ENCODE results near the gene ASTN2. TPM values are rescaled to one million over a fixed set of nuclear protein-coding genes. Genes with fewer than 3 reads are reported as not detected.

ASTN2 gene
- total RNA-seq, 5 donors from 2014 or later (not counting 1 experiment from before 2014, with no cell fraction given): 3.7 to 4.8 (median 4.4) TPM

DNA sequence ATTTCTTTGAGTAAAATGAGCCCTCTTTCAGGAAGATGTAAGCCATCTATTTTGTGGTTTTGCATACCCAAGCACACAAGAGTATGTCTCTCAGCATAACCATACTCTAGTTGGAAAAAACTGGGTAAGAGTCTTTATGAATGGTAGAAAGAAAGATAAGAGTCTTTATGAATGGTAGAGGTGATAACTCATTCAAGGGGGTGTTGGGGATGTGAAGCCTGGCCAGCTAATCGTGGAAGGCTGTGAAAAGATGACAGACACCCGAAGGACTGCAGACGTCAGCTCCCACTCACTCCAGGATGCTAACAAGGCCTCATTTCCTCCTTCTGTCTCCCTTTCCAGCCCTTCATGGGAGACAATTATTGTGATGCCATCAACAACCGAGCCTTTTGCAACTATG, 1032.8 kb downstream of the ASTN2 start:
- H3K27me3 Mint-ChIP-seq: no peaks in the 10 kb centered on the region
- Histone ChIP-seq H3K4me1 (ENCODE audit: control insufficient read depth in 1 of 2, extremely low read depth in 1 of 2, insufficient read depth in 2 of 2, low read length in 2 of 2) (no peaks in the 10 kb centered on the region), H3K36me3 (ENCODE audit: control insufficient read depth in 2 of 2, extremely low read depth in 1 of 2, insufficient read depth in 1 of 2, low read length in 1 of 2) (no peaks in the 10 kb centered on the region), H3K27me3 (replicated peaks in 1 of 2; ENCODE audit: control insufficient read depth in 2 of 2, extremely low read depth in 1 of 2, insufficient read depth in 2 of 2, low read length in 1 of 2) (no peaks in the 10 kb centered on the region), H3K4me3 (ENCODE audit: control insufficient read depth in 1 of 2, extremely low read depth in 1 of 2, low read length in 1 of 2) (no peak overlapping the region), H3K27ac (ENCODE audit: low read length) (no peak overlapping the region), H3K9me3 (no peaks in the 10 kb centered on the region)
- WGBS (ENCODE audit: insufficient coverage): 70% methylated on average over 3 of the region's 4 CpGs
- ChIA-PET CTCF (no interaction called here), POLR2A (no interaction called here)
- H3K9me3 Mint-ChIP-seq: no peaks in the 10 kb centered on the region
- ATAC-seq (replicated peaks in 1 of 4): no peak
- DNase-seq: no peak
- no peak overlapping the region for H3K27ac Mint-ChIP-seq
- H3K4me3 Mint-ChIP-seq: no peak overlapping the region
- no peaks in the 10 kb centered on the region for H3K36me3 Mint-ChIP-seq
- no peaks in the 10 kb centered on the region for H3K4me1 Mint-ChIP-seq

DNA sequence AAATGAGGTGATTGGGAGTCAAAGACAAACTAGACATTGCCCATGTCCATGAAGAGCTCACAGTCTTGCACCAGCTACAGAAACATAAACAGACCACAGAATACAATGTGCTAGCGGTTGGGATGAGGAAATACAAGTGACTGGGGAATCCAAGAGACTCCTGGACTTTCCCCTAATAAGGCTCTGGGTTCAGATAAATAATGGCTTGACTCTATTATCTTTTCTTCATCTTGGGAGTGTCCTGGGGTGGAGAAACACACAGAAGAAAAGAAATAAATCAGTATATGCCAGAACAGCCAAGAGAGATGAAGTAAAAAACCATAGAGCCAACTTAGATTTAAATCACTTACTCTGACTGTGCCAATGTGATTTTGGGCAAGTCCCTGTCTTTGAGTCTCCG, 1033.5 kb downstream of the ASTN2 start:
- ChIA-PET CTCF (no interaction called here), POLR2A (no interaction called here)
- ATAC-seq (replicated peaks in 1 of 4) (no peak), DNase-seq (no peak)
- Mint-ChIP-seq H3K4me1 (no peaks in the 10 kb centered on the region), H3K36me3 (no peaks in the 10 kb centered on the region), H3K27me3 (no peaks in the 10 kb centered on the region), H3K4me3 (no peak overlapping the region), H3K27ac (no peak overlapping the region), H3K9me3 (no peaks in the 10 kb centered on the region)
- no peak overlapping the region for H3K27ac ChIP-seq (ENCODE audit: low read length)
- no peaks in the 10 kb centered on the region for H3K36me3 ChIP-seq (ENCODE audit: control insufficient read depth in 2 of 2, extremely low read depth in 1 of 2, insufficient read depth in 1 of 2, low read length in 1 of 2)
- H3K27me3 ChIP-seq (replicated peaks in 1 of 2; ENCODE audit: control insufficient read depth in 2 of 2, extremely low read depth in 1 of 2, insufficient read depth in 2 of 2, low read length in 1 of 2): no peaks in the 10 kb centered on the region
- H3K9me3 ChIP-seq: no peaks in the 10 kb centered on the region
- no peak overlapping the region for H3K4me3 ChIP-seq (ENCODE audit: control insufficient read depth in 1 of 2, extremely low read depth in 1 of 2, low read length in 1 of 2)
- no CpG with 5 or more reads among the region's 2 CpGs for WGBS (ENCODE audit: insufficient coverage)
- no peaks in the 10 kb centered on the region for H3K4me1 ChIP-seq (ENCODE audit: control insufficient read depth in 1 of 2, extremely low read depth in 1 of 2, insufficient read depth in 2 of 2, low read length in 2 of 2)

DNA sequence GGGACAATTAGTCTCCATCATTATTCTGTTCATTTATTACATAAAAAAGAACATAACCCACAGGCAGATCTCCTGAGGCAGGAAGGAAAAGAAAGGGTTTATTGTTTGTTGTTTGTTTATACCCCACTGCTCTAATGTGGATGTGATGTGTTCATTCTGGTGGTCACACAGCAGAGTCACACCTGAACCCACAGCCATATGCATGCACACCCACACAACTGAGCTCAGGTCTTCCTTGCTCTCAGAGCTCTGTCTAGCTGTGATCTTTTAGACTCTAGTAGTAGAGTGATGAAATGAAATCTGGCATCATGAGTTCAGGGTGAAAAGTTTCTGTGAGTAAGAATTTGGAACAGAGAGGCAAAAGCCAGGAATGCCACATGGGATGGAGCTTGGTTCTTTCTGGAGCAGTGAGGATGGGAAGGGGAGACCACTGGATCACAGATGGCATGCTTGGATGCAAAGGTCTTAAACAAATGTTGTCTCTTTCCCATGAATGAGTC, 1034.3 kb downstream of the ASTN2 start:
- H3K4me3 Mint-ChIP-seq: no peak overlapping the region
- H3K9me3 Mint-ChIP-seq: no peaks in the 10 kb centered on the region
- H3K36me3 Mint-ChIP-seq: no peaks in the 10 kb centered on the region
- ChIA-PET POLR2A (no interaction called here), CTCF (no interaction called here)
- H3K27ac Mint-ChIP-seq: no peak overlapping the region
- Histone ChIP-seq H3K27me3 (replicated peaks in 1 of 2; ENCODE audit: control insufficient read depth in 2 of 2, extremely low read depth in 1 of 2, insufficient read depth in 2 of 2, low read length in 1 of 2) (no peaks in the 10 kb centered on the region), H3K4me3 (ENCODE audit: control insufficient read depth in 1 of 2, extremely low read depth in 1 of 2, low read length in 1 of 2) (no peak overlapping the region), H3K4me1 (ENCODE audit: control insufficient read depth in 1 of 2, extremely low read depth in 1 of 2, insufficient read depth in 2 of 2, low read length in 2 of 2) (no peaks in the 10 kb centered on the region), H3K36me3 (ENCODE audit: control insufficient read depth in 2 of 2, extremely low read depth in 1 of 2, insufficient read depth in 1 of 2, low read length in 1 of 2) (no peaks in the 10 kb centered on the region), H3K27ac (ENCODE audit: low read length) (no peak overlapping the region), H3K9me3 (no peaks in the 10 kb centered on the region)
- H3K4me1 Mint-ChIP-seq: no peaks in the 10 kb centered on the region
- DNase-seq: no peak
- no peak for ATAC-seq (replicated peaks in 1 of 4)
- no peaks in the 10 kb centered on the region for H3K27me3 Mint-ChIP-seq

DNA sequence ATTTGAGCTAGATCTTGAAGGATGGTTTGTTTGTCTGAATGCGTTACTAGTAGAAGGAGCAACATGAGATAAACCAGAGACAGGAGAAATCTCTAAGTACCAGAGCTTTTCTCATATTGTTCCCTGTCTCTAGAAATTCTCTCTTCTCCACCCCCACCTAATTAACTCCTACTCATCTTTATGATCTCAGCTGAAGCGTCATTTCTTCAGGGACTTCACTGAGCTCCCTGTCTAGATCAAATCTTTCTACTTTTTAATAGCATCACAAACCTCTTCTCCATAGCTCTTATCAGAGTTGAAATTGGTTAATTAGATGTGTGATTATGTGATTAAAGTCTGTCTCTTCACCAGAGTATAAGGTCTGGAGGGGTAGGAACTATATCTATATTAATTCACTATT, 1035.0 kb downstream of the ASTN2 start:
- Mint-ChIP-seq H3K27me3 (no peaks in the 10 kb centered on the region), H3K27ac (no peak overlapping the region), H3K4me3 (no peak overlapping the region), H3K9me3 (no peaks in the 10 kb centered on the region), H3K36me3 (no peaks in the 10 kb centered on the region), H3K4me1 (no peaks in the 10 kb centered on the region)
- CTCF ChIA-PET: no interaction called here
- Histone ChIP-seq H3K27ac (ENCODE audit: low read length) (no peak overlapping the region), H3K27me3 (replicated peaks in 1 of 2; ENCODE audit: control insufficient read depth in 2 of 2, extremely low read depth in 1 of 2, insufficient read depth in 2 of 2, low read length in 1 of 2) (no peaks in the 10 kb centered on the region), H3K4me1 (ENCODE audit: control insufficient read depth in 1 of 2, extremely low read depth in 1 of 2, insufficient read depth in 2 of 2, low read length in 2 of 2) (no peaks in the 10 kb centered on the region), H3K9me3 (no peaks in the 10 kb centered on the region), H3K4me3 (ENCODE audit: control insufficient read depth in 1 of 2, extremely low read depth in 1 of 2, low read length in 1 of 2) (no peak overlapping the region), H3K36me3 (ENCODE audit: control insufficient read depth in 2 of 2, extremely low read depth in 1 of 2, insufficient read depth in 1 of 2, low read length in 1 of 2) (no peaks in the 10 kb centered on the region)
- WGBS (ENCODE audit: insufficient coverage): no CpG with 5 or more reads among the region's 2 CpGs
- ATAC-seq (replicated peaks in 1 of 4): no peak
- POLR2A ChIA-PET: no interaction called here
- DNase-seq: no peak

DNA sequence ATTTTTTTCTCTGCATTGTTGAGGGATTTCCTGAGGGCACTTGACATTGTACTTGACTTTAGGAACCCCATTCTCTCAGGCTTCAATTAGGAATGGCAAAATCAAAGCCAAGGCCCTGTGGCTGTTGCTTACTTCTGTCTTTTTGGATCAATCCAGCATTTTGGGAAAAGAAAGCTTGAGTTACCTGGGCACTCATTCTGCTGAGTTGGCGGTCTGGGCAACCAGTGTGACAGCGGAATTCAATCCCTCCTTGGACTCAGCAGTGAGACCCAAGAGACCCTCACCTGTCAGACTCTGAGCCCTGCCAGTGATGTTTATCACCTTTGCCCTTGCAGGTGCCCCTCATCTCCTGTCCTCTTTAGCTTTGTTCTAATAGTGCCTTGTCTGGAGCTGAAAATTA, 1036.0 kb downstream of the ASTN2 start:
- H3K9me3 ChIP-seq: no peaks in the 10 kb centered on the region
- H3K27ac ChIP-seq (ENCODE audit: low read length): no peak overlapping the region
- 92% methylated on average over 2 of the region's 2 CpGs for WGBS (ENCODE audit: insufficient coverage)
- ChIA-PET POLR2A (no interaction called here), CTCF (no interaction called here)
- Mint-ChIP-seq H3K4me1 (no peaks in the 10 kb centered on the region), H3K4me3 (no peak overlapping the region), H3K27me3 (no peaks in the 10 kb centered on the region), H3K27ac (no peak overlapping the region), H3K9me3 (no peaks in the 10 kb centered on the region), H3K36me3 (no peaks in the 10 kb centered on the region)
- no peak overlapping the region for H3K4me3 ChIP-seq (ENCODE audit: control insufficient read depth in 1 of 2, extremely low read depth in 1 of 2, low read length in 1 of 2)
- ATAC-seq (replicated peaks in 1 of 4) (no peak), DNase-seq (no peak)
- H3K27me3 ChIP-seq (replicated peaks in 1 of 2; ENCODE audit: control insufficient read depth in 2 of 2, extremely low read depth in 1 of 2, insufficient read depth in 2 of 2, low read length in 1 of 2): no peaks in the 10 kb centered on the region
- H3K36me3 ChIP-seq (ENCODE audit: control insufficient read depth in 2 of 2, extremely low read depth in 1 of 2, insufficient read depth in 1 of 2, low read length in 1 of 2): no peaks in the 10 kb centered on the region
- H3K4me1 ChIP-seq (ENCODE audit: control insufficient read depth in 1 of 2, extremely low read depth in 1 of 2, insufficient read depth in 2 of 2, low read length in 2 of 2): no peaks in the 10 kb centered on the region

DNA sequence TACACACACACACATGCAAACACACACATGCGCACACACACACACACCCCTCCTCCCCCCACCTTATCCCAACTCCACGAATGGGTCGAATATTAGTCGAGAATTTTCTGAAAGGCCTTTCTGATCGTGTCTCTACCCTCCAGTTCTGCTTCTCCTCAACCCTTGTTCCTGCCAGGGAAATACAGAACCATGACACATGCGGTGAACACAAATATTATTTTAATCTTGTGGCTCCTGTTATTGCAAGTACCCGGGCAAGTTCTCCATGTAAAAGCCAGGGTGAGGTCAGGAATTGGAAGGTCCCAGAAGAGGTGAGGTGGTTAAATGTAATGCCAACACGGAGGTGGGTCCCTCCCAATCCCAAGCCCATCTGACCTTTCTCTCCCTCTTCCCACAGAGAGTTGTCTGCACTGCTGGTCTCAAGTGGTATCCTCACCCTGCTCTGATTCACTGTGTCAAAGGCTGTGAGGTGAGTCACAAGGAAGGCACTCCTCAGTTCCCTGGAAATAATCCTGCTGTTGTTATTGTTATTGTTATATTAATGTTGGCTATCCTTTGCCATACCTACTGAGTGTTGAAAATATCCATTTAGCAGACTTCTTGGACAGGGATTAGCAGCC, 1037.6 kb downstream of the ASTN2 start:
- no peaks in the 10 kb centered on the region for H3K27me3 Mint-ChIP-seq
- Histone ChIP-seq H3K9me3 (no peaks in the 10 kb centered on the region), H3K36me3 (ENCODE audit: control insufficient read depth in 2 of 2, extremely low read depth in 1 of 2, insufficient read depth in 1 of 2, low read length in 1 of 2) (no peaks in the 10 kb centered on the region), H3K27ac (ENCODE audit: low read length) (no peak overlapping the region), H3K4me3 (ENCODE audit: control insufficient read depth in 1 of 2, extremely low read depth in 1 of 2, low read length in 1 of 2) (no peak overlapping the region), H3K27me3 (replicated peaks in 1 of 2; ENCODE audit: control insufficient read depth in 2 of 2, extremely low read depth in 1 of 2, insufficient read depth in 2 of 2, low read length in 1 of 2) (no peaks in the 10 kb centered on the region), H3K4me1 (ENCODE audit: control insufficient read depth in 1 of 2, extremely low read depth in 1 of 2, insufficient read depth in 2 of 2, low read length in 2 of 2) (no peaks in the 10 kb centered on the region)
- ATAC-seq (replicated peaks in 1 of 4): no peak
- no peaks in the 10 kb centered on the region for H3K36me3 Mint-ChIP-seq
- H3K27ac Mint-ChIP-seq: no peak overlapping the region
- no peaks in the 10 kb centered on the region for H3K4me1 Mint-ChIP-seq
- 67% methylated on average over 5 of the region's 8 CpGs for WGBS (ENCODE audit: insufficient coverage)
- ChIA-PET CTCF (no interaction called here), POLR2A (no interaction called here)
- DNase-seq: no peak
- H3K9me3 Mint-ChIP-seq: peaks cover 0 to 2% (median 0%) of the 10 kb centered on the region in 3 donors
- H3K4me3 Mint-ChIP-seq: no peak overlapping the region
